ENCODE measurements around the gene PLAU. TPM values are rescaled to one million over a fixed set of nuclear protein-coding genes. Genes with fewer than 3 reads are reported as not detected.

The PLAU gene
- total RNA-seq, 2 donors from 2014 or later: 7.1 to 11.0 TPM

GRCh38 chr10:73902351-73902750 is 8.6 kb upstream of the PLAU start:
- H3K27me3 ChIP-seq (replicated peaks; ENCODE audit: insufficient read depth): no peaks in the 10 kb centered on the region
- no peaks in the 10 kb centered on the region for H3K36me3 ChIP-seq
- H3K4me3 ChIP-seq: no peak overlapping the region
- no peaks in the 10 kb centered on the region for H3K9me3 ChIP-seq
- WGBS: 85% methylated on average over 2 of the region's 2 CpGs
- H3K27ac ChIP-seq: no peak overlapping the region
- intact Hi-C loops (cut with DNase I): no loop called here
- no peak for DNase-seq (ENCODE audit: low spot score)
- no peaks in the 10 kb centered on the region for H3K4me1 ChIP-seq (replicated peaks)
- TF ChIP-seq CTCF (IDR thresholded peaks at IDR 0.05): no peak

- intact Hi-C loops (cut with DNase I): no loop called here
- no peak overlapping the region for H3K4me3 ChIP-seq
- DNase-seq (ENCODE audit: low spot score): no peak
- H3K27me3 ChIP-seq (replicated peaks; ENCODE audit: insufficient read depth): no peaks in the 10 kb centered on the region
- H3K27ac ChIP-seq: no peak overlapping the region
- no peaks in the 10 kb centered on the region for H3K9me3 ChIP-seq
- H3K4me1 ChIP-seq (replicated peaks): no peaks in the 10 kb centered on the region
- WGBS: 57% methylated on average over 4 of the region's 4 CpGs
- H3K36me3 ChIP-seq: no peaks in the 10 kb centered on the region
- no peak for TF ChIP-seq POLR2A (IDR thresholded peaks at IDR 0.05)
- no peak for TF ChIP-seq POLR2AphosphoS5 (IDR thresholded peaks at IDR 0.05)
- no peak for TF ChIP-seq CTCF (IDR thresholded peaks at IDR 0.05)
Measured at GRCh38 chr10:73905256-73906020, 5.5 kb upstream of the PLAU start.

GRCh38 chr10:73906524-73907447 is 4.1 kb upstream of the PLAU start:
- intact Hi-C loops (cut with DNase I): no loop called here
- whole genome bisulfite sequencing: 29% methylated on average over 8 of the region's 8 CpGs
- H3K4me1 ChIP-seq (replicated peaks): no peaks in the 10 kb centered on the region

GRCh38 chr10:73907841-73908517 is 3.0 kb upstream of the PLAU start:
- 83% methylated on average over 6 of the region's 6 CpGs for WGBS
- Histone ChIP-seq H3K4me3 (no peak overlapping the region), H3K27me3 (replicated peaks; ENCODE audit: insufficient read depth) (no peaks in the 10 kb centered on the region), H3K36me3 (no peaks in the 10 kb centered on the region), H3K9me3 (no peaks in the 10 kb centered on the region), H3K4me1 (replicated peaks) (no peaks in the 10 kb centered on the region), H3K27ac (no peak overlapping the region)
- DNase-seq (ENCODE audit: low spot score): no peak
- no peak for TF ChIP-seq POLR2AphosphoS5 (IDR thresholded peaks at IDR 0.05)
- TF ChIP-seq POLR2A (IDR thresholded peaks at IDR 0.05): no peak
- no peak for TF ChIP-seq CTCF (IDR thresholded peaks at IDR 0.05)
- intact Hi-C loops (cut with DNase I): no loop called here

More at GRCh38 chr10:73906524-73907447, 4.1 kb upstream of the PLAU start:
- H3K27ac ChIP-seq: peak overlapping the region; percentile 61 to 64
- H3K27me3 ChIP-seq (replicated peaks; ENCODE audit: insufficient read depth): no peaks in the 10 kb centered on the region
- TF ChIP-seq POLR2A (IDR thresholded peaks at IDR 0.05) (no peak), CTCF (IDR thresholded peaks at IDR 0.05) (no peak), POLR2AphosphoS5 (IDR thresholded peaks at IDR 0.05) (peak; percentile 30)
- no peaks in the 10 kb centered on the region for H3K36me3 ChIP-seq
- peak; percentile 23 for DNase-seq (ENCODE audit: low spot score)
- no peak overlapping the region for H3K4me3 ChIP-seq
- H3K9me3 ChIP-seq: no peaks in the 10 kb centered on the region
